WTC11 (cell line): ENCODE data around the gene APH1A. TPM values are rescaled to one million over a fixed set of nuclear protein-coding genes. Genes with fewer than 3 reads are reported as not detected.

Source experiments
- ATAC-seq: fragments of 200-7000 bp; cut with Tn5 transposase; 2 replicates; pipeline ENCODE4 v1.10.0; 2021; ENCODE audit warnings: mild to moderate bottlenecking, moderate library complexity
- CTCF ChIA-PET: fragments of 300-600 bp; sonication (Branson Sonifier 250); formaldehyde crosslinking; loops from one replicate; lab custom pipeline; 2021; ENCODE audit warnings: antibody characterized with exemption; lab: Charles Lee
- POLR2A ChIA-PET: fragments of 350-600 bp; sonication (Branson Sonifier 250); formaldehyde crosslinking; loops from one replicate; lab custom pipeline; 2021; ENCODE audit warnings: antibody characterized with exemption; lab: Charles Lee
- DNase-seq: peaks from one replicate; pipeline ENCODE4 v3.0.0; 2021; ENCODE audit warnings: low spot score
- H3K27ac Mint-ChIP-seq: 2 replicates; pipeline ENCODE4 v1.8.0; 2021; ENCODE audit warnings: mixed read lengths
- H3K27me3 Mint-ChIP-seq: 2 replicates; pipeline ENCODE4 v1.8.0; 2021; ENCODE audit warnings: low read depth, mild to moderate bottlenecking, moderate library complexity, mixed read lengths
- H3K36me3 Mint-ChIP-seq: 2 replicates; pipeline ENCODE4 v1.8.0; 2021; ENCODE audit warnings: mixed read lengths
- H3K4me1 Mint-ChIP-seq: 2 replicates; pipeline ENCODE4 v1.8.0; 2022; ENCODE audit warnings: mixed read lengths
- H3K4me3 Mint-ChIP-seq: 2 replicates; pipeline ENCODE4 v1.8.0; 2021; ENCODE audit warnings: mild to moderate bottlenecking, moderate library complexity, mixed read lengths
- H3K9me3 Mint-ChIP-seq: 2 replicates; pipeline ENCODE4 v1.8.0; 2021; ENCODE audit warnings: mixed read lengths
- CREB1 ChIP-seq: sonication (generic); formaldehyde crosslinking; IDR thresholded peaks from 2 replicates; pipeline ENCODE4 v1.8.0; 2023; ENCODE audit warnings: mild to moderate bottlenecking, missing genetic modification reagents
- E2F4 ChIP-seq: sonication (generic); formaldehyde crosslinking; IDR thresholded peaks from 2 replicates; pipeline ENCODE4 v1.8.1; 2022; ENCODE audit warnings: low read depth, mild to moderate bottlenecking, moderate library complexity, missing genetic modification reagents, borderline replicate concordance
- ESRRA ChIP-seq: sonication (generic); formaldehyde crosslinking; IDR thresholded peaks from 2 replicates; pipeline ENCODE4 v1.8.1; 2022; ENCODE audit warnings: mild to moderate bottlenecking, missing genetic modification reagents, borderline replicate concordance
- GABPB1 ChIP-seq: sonication (generic); formaldehyde crosslinking; IDR thresholded peaks from 2 replicates; pipeline ENCODE4 v1.8.1; 2023; ENCODE audit warnings: mild to moderate bottlenecking, missing genetic modification reagents
- HMGXB4 ChIP-seq: sonication (generic); formaldehyde crosslinking; IDR thresholded peaks from 2 replicates; pipeline ENCODE4 v1.8.1; 2023; ENCODE audit warnings: mild to moderate bottlenecking, moderate library complexity, missing genetic modification reagents
- MAX ChIP-seq: sonication (generic); formaldehyde crosslinking; IDR thresholded peaks from 2 replicates; pipeline ENCODE4 v1.8.0; 2022; ENCODE audit warnings: mild to moderate bottlenecking, missing genetic modification reagents
- NFATC4 ChIP-seq: fragments of 250-450 bp; sonication (Bioruptor Pico); IDR thresholded peaks from 2 replicates; pipeline ENCODE4 v1.9.0; 2021; ENCODE audit warnings: mild to moderate bottlenecking
- NR1H2 ChIP-seq: sonication (generic); formaldehyde crosslinking; IDR thresholded peaks from 2 replicates; pipeline ENCODE4 v1.9.0; 2021; ENCODE audit warnings: mild to moderate bottlenecking, moderate library complexity, missing genetic modification reagents
- OVOL2 ChIP-seq: fragments of 250-450 bp; sonication (Bioruptor Pico); IDR thresholded peaks from 2 replicates; pipeline ENCODE4 v1.9.0; 2021; ENCODE audit warnings: mild to moderate bottlenecking, borderline replicate concordance
- PRDM15 ChIP-seq: sonication (generic); formaldehyde crosslinking; IDR thresholded peaks from 2 replicates; pipeline ENCODE4 v1.8.0; 2022; ENCODE audit warnings: missing genetic modification reagents
- SP1 ChIP-seq: sonication (generic); formaldehyde crosslinking; conservative IDR thresholded peaks from 2 replicates; pipeline ENCODE4 v1.8.1; 2022; ENCODE audit warnings: missing genetic modification reagents
- TP53 ChIP-seq: sonication (generic); formaldehyde crosslinking; IDR thresholded peaks from 2 replicates; pipeline ENCODE4 v1.8.1; 2023; ENCODE audit warnings: mild to moderate bottlenecking, missing genetic modification reagents
- USF1 ChIP-seq: sonication (generic); formaldehyde crosslinking; IDR thresholded peaks from 2 replicates; pipeline ENCODE4 v1.8.0; 2022; ENCODE audit warnings: mild to moderate bottlenecking, missing genetic modification reagents
- USF2 ChIP-seq: sonication (generic); formaldehyde crosslinking; IDR thresholded peaks from 2 replicates; pipeline ENCODE4 v1.8.1; 2023; ENCODE audit warnings: mild to moderate bottlenecking, missing genetic modification reagents, moderate library complexity
- ZBTB21 ChIP-seq: sonication (generic); formaldehyde crosslinking; IDR thresholded peaks from 2 replicates; pipeline ENCODE4 v1.8.1; 2023; ENCODE audit warnings: mild to moderate bottlenecking, missing genetic modification reagents, borderline replicate concordance
- ZNF219 ChIP-seq: sonication (generic); formaldehyde crosslinking; IDR thresholded peaks from 2 replicates; pipeline ENCODE4 v1.8.0; 2023; ENCODE audit warnings: missing genetic modification reagents, mild to moderate bottlenecking, borderline replicate concordance
- ZNF281 ChIP-seq: sonication (generic); formaldehyde crosslinking; IDR thresholded peaks from 2 replicates; pipeline ENCODE4 v1.8.0; 2023; ENCODE audit warnings: mild to moderate bottlenecking, missing genetic modification reagents
- ZNF425 ChIP-seq: fragments of 250-450 bp; sonication (Bioruptor Pico); conservative IDR thresholded peaks from 2 replicates; pipeline ENCODE4 v1.9.0; 2021; ENCODE audit warnings: mild to moderate bottlenecking
- total RNA-seq: library from RNA; stranded (reverse); gene quantifications from 3 replicates; pipeline ENCODE4 v1.2.3, GENCODE V29; 2021

APH1A gene
- total RNA-seq, 1 experiment from 2014 or later, result 120 TPM

- TF ChIP-seq HMGXB4 (CRISPR knock-in tag) (0 out of 2 replicates have a peak, but pooled peaks have one; percentile 37), CREB1 (CRISPR knock-in tag) (no peak), SP1 (CRISPR knock-in tag) (0 out of 2 replicates have a peak, but pooled peaks have one; percentile 5), NFATC4 (CRISPR knock-in tag) (no peak), ZNF425 (CRISPR knock-in tag) (no peak)
Observed at GRCh38 chr1:150257624-150258585, 10.9 kb downstream of the APH1A start, which contains the start of gene CA14 (continued).

- peaks cover 44% of the 10 kb centered on the region for H3K4me1 Mint-ChIP-seq
- ATAC-seq, result no peak
- CTCF ChIA-PET, result interaction anchor here (0.5 to 6.9 kb wide), 18 partner anchors 11 to 750 kb away, joined by 3 to 123 read pairs (median 4); partner anchors contain the start of genes APH1A, C1orf54, CIART and MINDY1
- TF ChIP-seq GABPB1 (CRISPR knock-in tag), result no peak
- TF ChIP-seq ZBTB21 (CRISPR knock-in tag), result no peak
- TF ChIP-seq MAX, result peak; percentile 49; the same call in 1 of the 2 replicates
- TF ChIP-seq ZNF219 (CRISPR knock-in tag), result no peak
- TF ChIP-seq TP53 (CRISPR knock-in tag), result no peak
- TF ChIP-seq ESRRA (CRISPR knock-in tag), result no peak
- TF ChIP-seq PRDM15 (CRISPR knock-in tag), result 0 out of 2 replicates have a peak, but pooled peaks have one; percentile 11
- no peak for TF ChIP-seq OVOL2 (CRISPR knock-in tag)
- no peak for TF ChIP-seq CREB1 (CRISPR knock-in tag)
- TF ChIP-seq NR1H2 (CRISPR knock-in tag), result no peak
- 0 out of 2 replicates have a peak, but pooled peaks have one; percentile 22 for TF ChIP-seq ZNF281
- peak; percentile 76 for TF ChIP-seq USF2 (CRISPR knock-in tag)
- TF ChIP-seq USF1, result peak; percentile 75
- TF ChIP-seq E2F4, result no peak
Observed at GRCh38 chr1:150256554-150257341, 12.1 kb downstream of the APH1A start.

More at GRCh38 chr1:150256554-150257341, 12.1 kb downstream of the APH1A start:
- Mint-ChIP-seq H3K9me3 (no peaks in the 10 kb centered on the region), H3K27ac (peak overlapping the region; percentile 95), H3K4me3 (peak overlapping the region; percentile 83), H3K36me3 (peaks cover 6% of the 10 kb centered on the region), H3K27me3 (no peaks in the 10 kb centered on the region)
- peak; percentile 53 for DNase-seq
- POLR2A ChIA-PET, result interaction anchor here (1.1 to 3.3 kb wide), 8 partner anchors 12 to 107 kb away, joined by 4 to 43 read pairs (median 7); partner anchors contain the start of genes APH1A, C1orf54, CIART and RPRD2
